ENCODE data around the gene TRMT44.

GRCh38 chr4:8431553-8431952 lies 9.0 kb upstream of the TRMT44 start:
- TF ChIP-seq POLR2A (IDR thresholded peaks at IDR 0.05), result no peak
- TF ChIP-seq POLR2AphosphoS5 (IDR thresholded peaks at IDR 0.05), result no peak
- TF ChIP-seq CTCF (IDR thresholded peaks at IDR 0.05), result no peak
- no peak for TF ChIP-seq EP300 (IDR thresholded peaks at IDR 0.05)

Data from suprapubic skin (tissue), 4 donors.